A549 (cell line): ENCODE data around the gene RRP15.

ENCODE experiments used
- NFE2L2 ChIP-seq: fragments of 150-350 bp; conservative IDR thresholded peaks from 2 replicates; pipeline ENCODE4 v1.6.1; 2014; ENCODE audit warnings: low read length
- TF ChIP-seq, protein P1 (sequence below): fragments of >200 bp; sonication (Bioruptor Twin); formaldehyde crosslinking; IDR thresholded peaks from 3 replicates; pipeline ENCODE4 v1.5.1; 2016

GRCh38 chr1:218342091-218342490, 57.0 kb downstream of the RRP15 start:
- TF ChIP-seq, protein P1, sequence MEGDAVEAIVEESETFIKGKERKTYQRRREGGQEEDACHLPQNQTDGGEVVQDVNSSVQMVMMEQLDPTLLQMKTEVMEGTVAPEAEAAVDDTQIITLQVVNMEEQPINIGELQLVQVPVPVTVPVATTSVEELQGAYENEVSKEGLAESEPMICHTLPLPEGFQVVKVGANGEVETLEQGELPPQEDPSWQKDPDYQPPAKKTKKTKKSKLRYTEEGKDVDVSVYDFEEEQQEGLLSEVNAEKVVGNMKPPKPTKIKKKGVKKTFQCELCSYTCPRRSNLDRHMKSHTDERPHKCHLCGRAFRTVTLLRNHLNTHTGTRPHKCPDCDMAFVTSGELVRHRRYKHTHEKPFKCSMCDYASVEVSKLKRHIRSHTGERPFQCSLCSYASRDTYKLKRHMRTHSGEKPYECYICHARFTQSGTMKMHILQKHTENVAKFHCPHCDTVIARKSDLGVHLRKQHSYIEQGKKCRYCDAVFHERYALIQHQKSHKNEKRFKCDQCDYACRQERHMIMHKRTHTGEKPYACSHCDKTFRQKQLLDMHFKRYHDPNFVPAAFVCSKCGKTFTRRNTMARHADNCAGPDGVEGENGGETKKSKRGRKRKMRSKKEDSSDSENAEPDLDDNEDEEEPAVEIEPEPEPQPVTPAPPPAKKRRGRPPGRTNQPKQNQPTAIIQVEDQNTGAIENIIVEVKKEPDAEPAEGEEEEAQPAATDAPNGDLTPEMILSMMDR: no peak
- no peak for TF ChIP-seq NFE2L2
